Embryonic facial prominence (tissue), 1 donor: ENCODE data around the gene CDK1.

ENCODE experiments used
- DNase-seq: peaks from one replicate; pipeline ENCODE4 v3.0.0-alpha.2; 2016; ENCODE audit errors: extremely low spot score

Gene CDK1

DNA sequence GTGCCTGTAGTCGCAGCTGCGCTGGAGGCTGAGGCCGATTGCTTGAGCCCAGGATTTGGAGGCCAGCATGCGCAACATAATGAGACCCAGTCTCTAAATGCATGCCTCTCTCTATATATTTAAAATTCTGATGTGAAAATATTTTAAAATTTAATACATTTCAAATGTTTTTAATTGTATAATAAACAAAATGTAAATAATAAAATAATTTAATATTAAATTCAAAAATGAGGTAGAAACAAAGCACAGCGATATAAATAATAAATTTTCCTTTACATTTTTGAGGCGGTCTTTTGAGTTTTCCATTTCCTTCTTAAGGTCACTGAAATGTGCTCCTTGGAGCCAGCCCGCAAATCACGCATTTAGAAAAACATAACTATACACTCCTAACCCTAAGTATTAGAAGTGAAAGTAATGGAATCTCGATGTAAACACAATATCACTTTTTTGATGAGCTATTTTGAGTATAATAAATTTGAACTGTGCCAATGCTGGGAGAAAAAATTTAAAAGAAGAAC lies 523 bp upstream of the CDK1 start:
- DNase-seq = no peak

DNA sequence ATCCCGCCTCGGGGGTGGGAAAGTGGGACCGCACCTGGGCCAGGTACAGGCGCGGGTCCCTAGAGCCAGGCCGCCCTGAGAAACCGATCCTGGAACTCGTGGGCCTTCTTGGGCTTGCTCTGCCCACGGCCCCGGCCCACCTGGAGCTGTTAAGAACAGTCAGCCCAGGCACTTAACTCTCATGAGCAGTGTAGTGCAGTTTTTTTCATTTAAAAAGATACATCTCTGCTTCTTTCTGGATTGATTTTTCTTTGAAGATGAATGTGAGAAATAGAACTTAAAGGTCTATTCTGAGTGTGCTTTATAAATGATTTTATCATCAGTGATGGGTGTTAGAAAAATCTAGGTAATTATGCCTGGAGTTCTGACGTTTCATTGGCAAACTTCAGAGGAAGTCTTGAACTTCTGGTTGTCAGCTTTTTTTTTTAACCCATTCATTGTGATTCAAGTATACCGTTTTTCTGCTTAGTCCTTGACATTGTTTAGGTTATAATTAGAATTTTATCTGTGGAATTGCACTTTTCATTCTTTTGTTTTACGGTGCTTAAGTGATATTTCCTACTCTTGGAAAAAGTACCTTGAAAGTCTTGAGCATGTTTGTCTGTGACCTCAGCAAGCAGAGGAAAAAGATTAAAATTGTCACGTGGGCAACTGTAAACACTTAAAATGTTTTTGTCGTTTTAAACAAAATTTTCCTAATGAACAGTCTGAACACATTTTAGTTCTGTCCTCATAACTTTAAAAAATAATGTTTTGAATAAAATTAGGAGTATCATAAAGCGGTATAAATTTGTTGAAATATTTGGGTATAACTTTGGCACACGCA lies 906 bp downstream of the CDK1 start:
- no peak for DNase-seq

DNA sequence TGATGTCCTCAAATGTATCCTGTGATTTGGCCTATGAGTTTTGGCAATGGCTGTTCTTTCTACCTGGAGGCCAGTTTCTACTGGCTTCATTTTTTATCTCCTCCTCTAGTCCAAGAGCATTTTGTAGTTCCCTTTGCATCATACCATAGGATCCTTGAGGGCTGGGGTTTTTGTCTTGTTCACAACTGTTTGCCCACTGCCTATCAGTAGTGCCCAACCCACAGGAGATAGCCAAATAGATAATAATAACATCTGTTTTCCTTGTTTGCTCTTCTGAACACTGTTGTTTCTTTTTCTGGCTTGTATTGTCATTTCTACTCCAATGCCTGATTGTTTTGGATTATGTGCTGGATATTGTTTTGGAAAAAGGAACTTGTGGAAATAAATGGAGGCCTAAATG lies 3.4 kb downstream of the CDK1 start:
- DNase-seq = no peak

DNA sequence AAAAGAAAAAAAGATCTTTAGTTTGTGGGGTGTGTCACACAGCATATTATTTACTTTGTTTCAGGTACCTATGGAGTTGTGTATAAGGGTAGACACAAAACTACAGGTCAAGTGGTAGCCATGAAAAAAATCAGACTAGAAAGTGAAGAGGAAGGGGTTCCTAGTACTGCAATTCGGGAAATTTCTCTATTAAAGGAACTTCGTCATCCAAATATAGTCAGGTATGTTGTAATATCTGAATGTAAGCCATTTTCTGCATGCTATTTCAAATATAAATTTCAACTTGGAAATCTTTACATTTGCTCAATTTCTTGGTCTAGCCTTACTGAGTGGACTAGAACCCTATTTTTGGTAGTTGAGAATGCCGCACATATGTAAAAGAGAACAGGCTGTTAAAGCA lies 6.4 kb downstream of the CDK1 start:
- no peak for DNase-seq

DNA sequence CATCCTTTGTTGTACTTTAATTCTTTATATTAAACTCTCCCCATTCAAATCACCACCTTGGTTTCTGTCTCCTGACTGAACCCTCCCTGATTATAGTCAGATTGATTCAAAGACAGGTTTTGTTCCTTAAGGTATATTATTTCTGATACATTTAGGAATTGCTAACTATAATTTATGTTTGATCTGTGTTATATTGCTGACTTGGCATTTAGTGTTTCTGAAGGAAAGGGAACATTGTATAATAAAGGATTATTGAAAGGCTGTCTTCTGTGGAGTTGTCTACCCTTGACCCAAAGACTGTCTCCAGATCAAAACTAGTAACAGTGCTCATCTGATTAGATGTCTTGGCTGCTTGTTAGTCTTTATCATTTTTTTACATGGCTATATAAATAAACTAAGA lies 10.3 kb downstream of the CDK1 start:
- DNase-seq = no peak

DNA sequence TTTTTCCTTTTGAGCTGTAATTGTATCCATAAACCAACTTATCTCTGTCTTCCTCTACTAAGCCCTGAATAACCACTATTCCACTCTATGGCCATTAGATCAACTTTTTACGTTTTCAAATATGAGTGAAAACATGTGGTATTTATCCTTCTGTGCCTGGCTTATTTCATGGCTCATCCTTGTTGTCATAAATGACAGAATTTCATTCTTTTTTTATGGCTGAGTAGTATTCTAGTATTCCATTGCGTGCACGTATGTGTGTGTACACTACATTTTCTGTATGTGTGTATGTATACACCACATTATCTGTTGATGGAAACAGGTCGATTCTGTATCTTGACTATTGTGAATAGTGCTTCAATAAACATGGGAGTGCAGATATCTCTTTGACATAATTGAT lies 11.1 kb downstream of the CDK1 start:
- DNase-seq = no peak

DNA sequence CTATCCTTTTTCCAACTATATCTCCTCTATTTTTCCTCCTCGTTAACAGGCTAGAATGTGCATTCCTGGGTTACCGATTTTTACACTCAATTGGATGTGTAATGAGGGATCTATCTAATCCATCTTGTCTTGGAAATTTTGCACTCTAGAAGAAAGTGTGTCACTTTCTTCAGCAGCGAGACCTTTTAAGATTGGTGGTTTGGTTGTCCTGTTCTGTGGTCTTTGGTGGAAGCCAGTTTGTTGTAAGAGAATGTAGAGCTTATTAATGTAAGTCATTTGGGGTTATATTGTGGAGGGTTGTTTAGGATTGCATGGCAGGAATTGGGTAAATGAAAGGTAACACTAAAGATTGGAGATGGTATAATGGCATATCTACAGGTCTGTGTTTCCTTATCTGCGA lies 16.7 kb downstream of the CDK1 start:
- DNase-seq = no peak

DNA sequence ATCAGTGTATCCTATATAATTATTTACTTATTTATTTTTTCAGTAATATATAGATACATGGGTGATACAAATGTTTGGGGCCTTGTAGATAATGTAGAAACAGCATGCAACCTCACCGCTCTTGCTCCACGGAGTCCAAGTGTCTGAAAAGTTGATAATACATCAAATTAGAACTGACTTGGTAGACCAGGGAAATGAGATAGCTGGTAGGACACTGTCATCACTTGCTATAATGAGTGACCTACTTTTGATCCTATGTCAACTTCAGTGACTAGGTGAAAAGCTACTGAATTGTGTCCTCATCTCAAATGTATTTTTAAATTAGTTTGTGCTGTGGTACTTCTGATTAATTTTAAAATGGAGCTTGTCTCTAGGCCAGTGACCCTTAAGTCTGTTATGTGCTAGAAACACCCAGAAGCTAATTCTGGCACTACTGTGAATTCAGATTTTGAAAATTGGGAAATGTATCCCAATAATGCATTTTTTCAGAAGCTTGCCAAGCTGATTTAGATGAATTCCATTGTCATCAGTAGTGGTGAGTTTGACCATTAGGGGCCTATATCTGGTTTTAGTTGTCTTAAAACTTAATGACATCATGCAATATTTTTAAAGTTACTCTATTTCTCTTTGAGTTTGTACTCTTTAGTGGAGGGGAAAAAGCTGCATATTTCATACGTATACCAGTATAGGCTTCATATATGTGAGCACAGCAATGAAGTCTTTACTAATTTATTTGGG lies 17.4 kb downstream of the CDK1 start:
- no peak for DNase-seq

DNA sequence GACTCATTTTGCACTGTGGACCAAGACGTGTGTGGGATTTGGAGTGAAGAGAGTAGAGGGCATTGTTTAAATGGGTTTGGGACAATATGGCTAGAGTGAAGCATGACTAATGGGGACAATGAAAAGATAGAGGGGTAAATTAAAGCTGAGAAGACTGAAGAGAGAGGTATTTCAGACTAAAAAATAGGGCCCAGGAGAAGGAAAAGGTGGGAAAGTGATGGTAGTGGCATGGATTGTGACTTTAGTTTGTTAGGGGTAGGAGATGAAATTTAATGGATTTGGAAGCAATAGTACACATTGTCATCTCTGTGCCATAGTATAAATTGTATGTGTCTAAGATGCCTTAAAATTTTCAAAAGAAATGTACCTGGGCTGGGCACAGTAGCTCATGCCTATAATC lies 18.2 kb downstream of the CDK1 start:
- DNase-seq = no peak

DNA sequence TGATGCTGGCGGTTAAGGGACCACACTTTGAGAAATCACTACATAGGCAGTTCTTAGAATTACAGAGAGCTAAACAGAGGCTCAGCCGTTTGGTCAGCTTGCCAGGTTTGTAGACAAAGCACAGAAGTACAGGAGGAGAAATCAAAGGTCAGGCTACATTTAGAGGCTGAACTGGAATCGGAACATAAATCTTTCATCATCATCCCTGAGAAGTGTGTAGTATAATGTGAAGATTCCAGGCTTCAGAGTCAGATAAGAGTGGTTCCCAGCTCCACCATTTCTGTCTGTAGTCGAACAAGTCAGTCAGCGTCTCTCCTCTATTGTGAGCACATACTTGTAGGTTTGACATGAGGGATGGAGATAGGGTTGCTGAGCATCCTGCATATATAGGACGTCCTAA lies 18.9 kb downstream of the CDK1 start:
- no peak for DNase-seq

DNA sequence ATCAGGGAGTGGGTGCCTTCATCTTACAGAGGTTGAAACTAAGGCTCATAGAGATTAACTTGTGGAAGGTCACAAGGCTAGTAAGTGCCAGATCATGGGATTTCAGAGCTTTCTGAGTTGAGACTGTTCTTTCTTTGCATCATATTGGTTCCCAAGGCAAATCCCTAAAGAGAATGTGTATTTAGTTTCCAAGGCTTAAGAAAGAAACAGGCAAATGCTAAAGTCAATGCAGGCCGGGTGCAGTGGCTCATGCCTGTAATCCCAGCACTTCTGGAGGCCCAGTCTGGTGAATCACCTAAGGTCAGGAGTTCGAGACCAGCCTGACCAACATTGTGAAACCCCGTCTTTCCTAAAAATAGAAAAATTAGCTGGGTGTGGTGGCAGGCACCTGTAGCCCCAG lies 19.8 kb downstream of the CDK1 start:
- no peak for DNase-seq

DNA sequence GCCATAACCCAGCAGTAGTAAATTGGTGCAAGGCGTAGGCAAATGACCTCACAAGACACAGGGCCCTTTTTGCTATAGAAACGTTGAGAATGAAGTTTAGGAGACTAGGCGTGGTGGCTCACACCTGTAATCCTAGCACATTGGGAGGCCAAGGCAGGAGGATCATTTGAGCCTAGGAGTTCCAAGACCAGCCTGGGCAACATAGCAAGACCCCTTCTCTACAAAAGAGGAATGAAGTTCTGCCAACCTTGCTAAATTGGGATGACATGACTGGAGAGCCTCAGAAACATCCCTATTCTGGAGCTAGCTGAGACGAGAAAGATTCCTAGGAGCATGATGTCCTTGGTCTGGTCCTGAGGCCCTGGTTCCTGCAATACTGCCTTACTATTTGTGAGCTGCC lies 20.6 kb downstream of the CDK1 start:
- no peak for DNase-seq

DNA sequence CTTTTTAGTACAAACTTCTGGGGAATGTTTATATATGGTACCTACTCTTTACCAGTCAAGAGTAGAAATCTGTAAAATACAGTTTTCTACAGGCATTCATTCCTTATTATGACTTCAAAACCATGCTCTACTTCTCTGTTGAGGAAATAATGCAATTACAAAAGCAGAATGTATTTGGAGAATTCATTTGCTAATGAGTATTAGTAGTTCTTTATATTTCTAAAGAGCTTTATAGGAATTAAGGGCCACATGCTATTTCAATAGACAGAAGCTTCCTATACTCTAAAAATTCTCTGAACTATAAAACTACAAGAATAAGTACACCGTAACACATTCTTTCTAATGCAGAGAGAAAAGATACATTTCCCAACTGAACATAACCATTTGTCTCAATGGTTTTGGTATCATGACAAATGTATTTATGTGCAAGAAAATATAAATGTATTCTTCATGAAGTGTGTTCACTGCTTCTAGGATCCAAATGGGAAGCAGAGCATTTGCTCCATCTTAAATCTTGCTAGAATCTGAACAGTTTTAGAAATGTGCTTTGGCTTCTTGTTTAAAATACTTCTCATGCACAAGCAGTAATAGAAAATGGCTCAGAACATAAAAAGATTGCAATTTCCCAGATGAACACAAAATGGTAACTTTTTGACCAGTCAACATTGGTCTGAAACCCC lies 21.8 kb downstream of the CDK1 start:
- DNase-seq = no peak

DNA sequence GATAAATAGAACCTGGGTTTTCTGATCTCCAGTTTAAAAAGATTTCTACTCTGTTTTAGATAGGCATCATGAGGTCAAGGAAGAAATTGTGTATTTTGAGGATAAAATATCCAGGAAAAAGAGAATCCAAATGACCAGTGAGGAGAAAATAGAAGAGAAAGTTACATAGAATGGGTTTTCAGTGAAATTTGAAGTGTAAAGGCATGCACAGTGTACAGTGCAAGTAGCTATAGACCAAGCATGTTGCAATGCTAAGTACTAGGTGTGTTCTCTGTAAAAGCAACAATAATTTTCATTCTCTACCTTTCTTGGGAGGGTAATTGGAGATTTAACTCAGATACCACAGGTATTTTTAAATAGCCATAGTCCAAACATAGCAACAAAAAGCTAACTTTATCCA lies 22.6 kb downstream of the CDK1 start:
- DNase-seq = no peak

DNA sequence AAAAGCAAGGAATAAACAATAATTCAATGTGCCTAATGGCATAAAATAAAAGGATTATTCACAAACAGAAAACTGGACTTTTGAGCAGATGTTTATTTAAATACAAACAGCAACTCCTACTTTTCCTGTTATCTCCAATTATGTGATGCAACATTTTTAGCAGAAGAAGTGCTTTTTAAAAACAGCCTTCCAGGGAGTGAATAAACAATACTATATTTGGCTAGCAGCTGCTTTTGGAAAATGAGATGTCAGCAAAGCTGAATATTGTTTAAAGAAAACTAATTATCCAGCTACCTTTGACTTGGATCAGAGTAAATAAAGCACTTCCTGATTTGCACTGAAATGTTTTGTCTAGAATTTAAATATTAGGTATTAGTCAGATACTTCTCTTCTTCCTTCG lies 23.2 kb downstream of the CDK1 start:
- DNase-seq = no peak

DNA sequence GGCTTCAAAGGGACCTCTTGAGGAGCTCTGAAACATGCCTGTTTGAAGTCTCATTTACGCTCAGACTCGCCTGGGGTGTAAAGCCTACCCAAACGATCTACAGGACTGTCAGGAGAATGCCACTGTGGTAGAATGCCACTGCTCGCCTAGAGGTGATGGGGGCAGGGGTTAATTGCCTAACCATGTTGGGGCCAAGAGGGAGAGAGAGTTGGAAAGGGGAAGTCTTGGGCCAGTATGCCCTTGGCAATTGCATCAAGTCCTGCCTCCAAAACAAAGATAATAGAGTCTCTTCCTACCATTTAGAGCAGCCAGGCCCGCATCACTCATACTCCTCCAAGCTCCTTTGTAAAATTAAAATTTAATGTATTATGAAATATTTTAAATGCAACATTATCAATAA lies 25.2 kb downstream of the CDK1 start:
- no peak for DNase-seq

DNA sequence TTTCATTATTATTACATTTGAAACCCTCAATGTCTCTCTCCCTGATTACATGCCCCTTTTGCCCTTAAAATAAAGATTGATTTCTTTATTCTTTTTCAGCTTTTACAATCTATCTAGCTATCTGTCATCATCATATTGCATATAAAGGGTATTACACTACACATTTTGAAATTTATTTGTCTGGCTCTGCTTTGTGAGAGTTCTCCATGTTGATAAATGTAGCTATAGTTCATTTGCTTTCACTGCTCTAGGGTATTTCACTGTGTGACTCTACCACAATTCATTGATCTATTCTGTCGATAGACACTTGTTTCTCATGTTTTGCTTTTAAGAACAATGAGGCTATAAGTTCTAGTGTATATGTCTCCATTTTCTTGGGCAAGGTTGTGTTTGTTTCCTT lies 25.6 kb downstream of the CDK1 start:
- no peak for DNase-seq

DNA sequence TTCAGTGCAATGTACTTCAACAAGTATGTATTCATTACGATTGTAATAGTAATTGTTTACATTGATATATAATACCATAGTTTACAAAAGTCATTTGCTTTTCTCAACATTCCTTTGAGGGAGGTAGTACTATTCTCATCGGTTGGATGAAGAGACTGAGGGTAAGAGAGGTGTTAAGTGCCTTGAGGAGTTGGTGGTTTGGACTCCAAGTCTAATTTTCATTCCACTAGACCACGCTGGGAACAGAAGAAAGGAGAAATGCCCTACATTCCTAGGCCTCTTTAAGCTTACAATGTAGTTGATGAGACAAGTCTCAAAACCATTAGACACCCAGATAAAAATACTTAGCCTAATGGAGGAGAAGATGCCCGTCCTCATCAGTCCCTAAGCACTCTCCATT lies 28.6 kb downstream of the CDK1 start:
- no peak for DNase-seq

DNA sequence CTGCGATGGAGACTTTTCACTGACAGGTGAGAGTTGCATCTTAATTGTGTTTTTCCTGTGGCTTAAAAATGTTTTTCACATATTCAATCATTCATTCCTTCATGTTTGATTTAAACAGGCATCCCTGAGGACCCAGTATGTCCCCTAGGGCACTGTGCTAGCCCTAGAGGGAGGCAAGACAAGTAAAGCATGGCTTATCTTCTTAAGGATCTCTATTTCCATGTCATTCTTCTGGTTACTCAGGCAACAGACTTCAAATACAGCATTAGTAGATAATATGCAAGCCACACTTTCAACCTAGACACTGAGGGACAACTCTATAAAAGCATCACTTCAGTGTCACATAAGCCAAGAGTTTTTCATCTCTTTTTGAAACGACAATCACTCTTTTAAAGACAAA lies 29.2 kb downstream of the CDK1 start:
- no peak for DNase-seq

DNA sequence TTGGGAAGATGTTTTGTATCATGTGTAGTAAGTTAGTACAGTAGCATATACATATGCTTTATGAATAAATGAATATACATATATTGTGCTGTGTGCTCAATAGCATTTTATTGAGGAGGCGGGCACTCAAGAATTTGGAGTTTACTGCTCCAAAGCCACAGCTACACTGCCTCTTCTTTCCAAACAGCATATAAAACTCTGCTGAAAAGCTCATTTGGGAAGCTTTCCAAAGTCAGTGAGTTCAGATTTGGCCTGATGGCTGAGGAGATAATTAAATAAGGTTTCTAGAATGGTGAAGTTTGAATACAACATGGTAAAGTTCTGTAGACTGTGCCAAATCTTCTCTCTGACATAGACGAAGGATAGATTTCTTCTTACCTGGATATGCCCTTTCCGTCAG lies 29.8 kb downstream of the CDK1 start:
- no peak for DNase-seq

DNA sequence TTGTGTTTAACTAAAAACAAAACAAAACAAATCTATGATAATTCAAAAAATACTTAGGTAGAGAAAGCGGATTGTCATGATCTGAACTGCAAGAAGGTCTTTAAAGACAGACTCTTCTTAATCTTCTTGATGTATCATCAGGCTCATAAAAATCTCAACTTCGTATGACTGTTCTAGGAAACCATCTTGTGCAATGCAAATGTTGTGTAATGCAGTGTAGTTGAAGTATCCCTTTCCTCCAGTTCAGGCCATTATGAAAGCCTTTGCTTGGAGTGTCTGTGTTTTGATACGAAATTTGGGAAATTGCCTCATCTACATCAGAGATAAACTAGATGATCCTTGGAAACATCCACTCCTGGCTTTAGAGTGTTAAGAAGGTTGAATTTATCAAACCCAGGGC lies 30.9 kb downstream of the CDK1 start:
- DNase-seq = no peak

DNA sequence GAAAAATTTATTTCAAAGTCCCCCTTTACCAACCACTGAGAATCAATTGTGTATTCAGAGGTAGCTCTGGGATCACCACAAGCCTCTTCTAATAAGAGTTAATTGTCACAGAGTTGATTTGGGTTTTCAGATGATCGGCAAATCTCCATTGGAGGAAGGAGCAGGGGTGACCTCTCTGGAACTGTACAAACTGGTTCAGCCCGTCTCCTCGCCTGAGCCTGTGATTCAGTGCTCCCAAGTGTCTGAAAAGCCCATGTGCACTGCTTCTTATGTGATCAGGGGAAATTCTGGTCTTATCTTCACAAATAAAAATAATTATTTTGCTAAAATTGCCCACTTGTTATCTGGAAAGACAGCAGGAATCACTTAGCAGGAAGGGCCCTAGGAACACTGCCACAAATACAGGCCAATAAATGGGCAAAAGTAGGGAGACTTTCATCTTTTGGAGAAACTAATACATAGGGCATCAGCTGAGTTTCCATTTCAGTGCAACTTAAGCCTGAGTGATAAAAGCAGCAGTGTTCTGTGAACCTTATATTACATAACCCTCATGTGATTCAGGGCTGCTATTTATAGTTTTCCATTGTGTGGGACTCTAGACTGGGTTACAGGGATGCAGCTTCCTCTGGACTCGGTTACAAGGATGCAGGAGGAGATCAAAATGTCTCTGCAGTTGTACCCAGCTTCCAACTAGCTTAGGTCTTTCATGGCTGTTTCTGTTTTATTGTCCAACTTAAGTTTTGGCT lies 32.3 kb downstream of the CDK1 start:
- no peak for DNase-seq
